HG03558 (cell line): ENCODE measurements around the gene QARS1.

Experiments
- ATAC-seq: cut with Tn5 transposase; IDR thresholded peaks from one replicate; pipeline ENCODE4 v1.9.1; 2021; ENCODE audit warnings: moderate number of reproducible peaks; ENCODE audit not compliant: unreplicated experiment; ENCODE audit errors: extremely low read depth

QARS1 gene

DNA sequence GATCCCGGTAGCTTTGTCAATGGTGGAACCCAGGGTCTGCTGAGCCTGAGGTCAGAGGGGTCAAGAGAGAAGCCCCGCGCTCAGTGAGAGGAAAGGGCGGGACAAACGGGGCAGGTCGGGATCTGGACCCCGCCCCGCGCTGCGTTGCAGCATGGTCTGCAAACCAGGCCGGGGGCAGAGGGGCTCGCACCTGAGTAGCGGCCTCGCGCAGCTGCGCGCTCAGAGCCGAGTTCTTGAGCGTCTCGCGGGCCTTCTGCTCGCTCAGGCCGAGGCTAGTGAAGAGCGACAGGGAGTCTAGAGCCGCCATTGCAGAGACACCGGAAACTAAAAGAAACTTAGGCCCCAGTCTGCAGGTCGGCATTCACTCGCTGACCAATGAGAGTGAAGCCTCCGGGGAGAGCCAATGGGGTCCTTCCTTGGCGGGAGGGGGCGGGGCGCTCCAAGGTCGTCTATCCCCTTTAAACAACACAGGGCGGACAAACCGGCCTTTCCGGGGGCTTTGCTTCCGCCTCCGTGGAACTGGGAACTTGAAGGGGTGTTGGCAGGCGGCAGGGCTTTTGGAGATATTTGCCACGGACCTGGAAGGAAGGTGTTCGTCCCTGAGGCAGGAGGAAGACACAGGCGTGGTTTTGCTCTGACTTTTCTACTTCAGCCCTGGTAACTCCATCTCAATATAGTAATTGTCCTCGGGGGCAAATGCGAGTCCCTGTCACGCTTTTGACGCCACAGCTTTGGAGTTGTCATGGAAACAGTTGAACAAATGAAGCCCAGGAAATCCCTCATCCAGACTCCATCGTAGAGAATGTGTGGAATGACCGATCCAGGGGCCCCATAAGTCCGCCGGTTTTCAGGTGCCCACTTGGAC, at the start of gene QARS1:
QARS1 (minus strand) TSS at position 331 of the 865 bp plus-strand sequence; CDS start at position 307, 24 bp downstream.
- ATAC-seq, result no peak

DNA sequence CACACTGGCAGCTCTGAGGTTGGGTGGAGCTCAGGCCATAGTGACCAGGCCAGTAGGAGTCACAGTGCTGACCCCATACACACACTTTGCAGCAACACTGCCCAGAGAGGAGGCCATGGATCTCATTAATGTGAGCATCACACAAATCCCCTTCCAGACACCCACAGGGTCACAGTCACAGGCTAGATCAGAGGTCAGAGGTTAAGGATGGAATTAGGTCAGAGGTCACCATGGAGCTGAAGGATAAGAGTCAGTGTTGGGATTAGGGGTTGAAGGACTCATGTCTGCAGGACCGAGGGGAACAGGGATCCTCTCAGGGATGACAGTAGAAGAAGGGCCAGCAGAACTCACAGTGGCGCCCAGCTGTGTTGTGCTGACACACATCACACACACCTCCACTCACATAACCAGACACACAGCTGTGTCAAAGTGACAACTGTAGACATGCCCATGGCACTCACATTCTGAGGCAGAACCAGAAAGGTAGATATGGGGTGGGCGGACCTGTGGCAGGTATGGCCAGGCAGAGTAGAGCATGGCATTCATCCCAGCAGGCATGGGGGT, 48.9 kb upstream of the QARS1 start:
- ATAC-seq, result no peak

DNA sequence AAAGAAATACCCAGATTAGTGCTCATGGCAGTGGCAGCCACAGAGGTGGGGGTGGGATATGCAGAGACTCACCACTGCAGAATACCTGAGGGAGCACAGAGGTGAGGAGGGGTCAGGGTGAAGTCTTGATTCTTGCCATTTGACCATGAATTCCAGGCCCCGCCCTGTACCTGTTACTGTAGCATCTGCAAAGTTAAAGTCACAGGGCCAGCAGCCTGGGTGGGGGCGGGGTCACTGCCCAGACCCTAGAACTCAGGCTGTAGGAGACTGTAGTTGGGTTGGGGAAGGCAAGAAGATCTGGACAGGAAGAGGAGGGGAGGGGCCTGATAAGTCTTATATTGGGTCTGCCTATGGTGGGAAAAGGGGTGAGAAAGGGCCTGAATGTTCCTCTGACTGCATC, 47.1 kb upstream of the QARS1 start:
- ATAC-seq, result no peak

DNA sequence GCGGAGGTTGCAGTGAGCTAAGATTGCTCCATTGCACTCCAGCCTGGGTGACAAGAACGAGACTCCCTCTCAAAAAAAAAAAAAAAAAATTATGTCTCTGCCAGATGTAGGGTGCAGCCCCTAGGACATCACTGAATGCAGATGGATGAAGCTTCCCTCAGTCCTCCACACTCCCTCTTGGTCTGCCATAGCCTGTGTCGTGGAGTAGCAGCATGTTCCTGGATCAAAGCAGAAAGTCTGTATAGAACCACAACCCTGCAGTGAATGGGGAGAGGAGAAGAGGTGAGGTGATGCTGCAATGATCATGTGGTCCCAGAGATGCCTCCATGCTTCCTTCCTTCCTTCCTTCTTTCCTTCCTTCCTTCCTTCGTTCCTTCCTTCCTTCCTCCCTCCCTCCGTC, 43.6 kb upstream of the QARS1 start:
- no peak for ATAC-seq

DNA sequence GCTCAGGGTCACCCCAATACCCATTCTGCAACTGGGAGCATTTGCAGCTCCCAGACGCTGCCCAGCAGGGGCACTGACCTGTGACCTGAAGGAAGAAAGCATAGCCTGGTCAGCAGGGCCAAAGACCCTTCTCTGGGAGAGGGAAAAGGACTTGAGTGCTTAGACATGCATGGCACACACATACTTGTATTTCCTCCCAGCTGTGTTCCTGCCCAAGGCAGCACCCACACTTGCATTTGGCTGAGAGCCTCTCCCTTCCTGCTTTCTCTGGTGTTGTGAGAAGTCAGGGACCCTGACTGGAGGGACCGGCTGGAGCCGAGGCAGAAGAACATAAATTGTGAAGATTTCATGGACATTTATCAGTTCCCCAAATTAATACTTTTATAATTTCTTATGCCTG, 35.5 kb upstream of the QARS1 start:
- no peak for ATAC-seq

DNA sequence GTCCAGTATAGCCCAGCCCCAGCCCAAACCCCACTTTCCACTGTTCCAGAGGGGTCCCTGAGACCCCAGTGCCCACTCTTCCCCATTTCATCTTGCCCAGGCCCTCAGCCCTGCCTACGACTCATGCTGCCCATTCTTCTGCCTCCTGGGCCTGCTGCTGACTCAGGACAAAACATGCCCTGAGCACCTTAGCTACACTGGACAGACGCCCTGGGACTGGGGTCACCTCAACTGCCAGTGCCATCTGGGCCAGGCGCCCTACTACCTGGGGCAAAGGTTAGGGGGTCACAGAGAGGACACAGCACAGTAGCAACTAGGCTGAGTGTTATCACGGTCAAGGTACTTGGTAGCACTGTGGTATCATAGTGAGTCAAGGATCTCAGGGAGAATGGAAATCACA, 30.9 kb upstream of the QARS1 start:
- ATAC-seq, result no peak

DNA sequence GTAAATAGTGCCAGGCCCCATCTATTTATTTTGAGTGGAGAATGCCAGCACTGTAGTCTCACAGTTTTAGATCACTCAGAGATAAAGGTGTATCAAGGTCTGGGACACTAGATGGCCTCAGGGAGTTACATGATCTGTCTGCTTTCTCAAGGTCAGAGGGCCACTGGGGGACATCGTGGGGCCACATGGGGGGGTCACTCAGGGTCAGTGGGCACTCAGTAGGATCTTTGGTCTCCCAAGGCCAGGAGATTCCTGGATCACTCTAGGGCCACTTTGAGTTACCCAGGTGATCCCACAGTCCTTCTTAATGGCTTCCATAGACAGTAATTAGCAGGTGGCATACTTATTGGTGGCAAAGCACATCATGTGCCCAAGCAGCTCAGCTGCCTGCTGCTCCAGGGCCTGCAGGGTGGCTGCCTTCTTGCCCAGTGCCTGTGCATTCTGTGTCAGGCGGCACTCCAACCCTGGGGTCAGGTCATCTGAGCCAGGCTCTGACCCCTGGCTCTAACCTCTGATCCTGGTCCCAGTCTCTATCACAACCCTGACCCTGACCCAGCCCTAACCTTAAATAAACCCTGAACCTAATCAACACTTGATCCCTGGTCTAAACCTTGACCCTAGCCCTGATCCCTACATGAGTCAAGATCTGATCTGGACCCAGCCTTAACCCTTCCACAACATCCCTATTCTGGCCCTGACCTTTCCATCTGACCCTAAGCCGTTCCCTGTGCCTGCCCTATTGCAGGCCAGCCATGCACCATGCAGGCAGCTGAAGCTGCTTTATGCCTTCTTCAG, 30.1 kb upstream of the QARS1 start:
- ATAC-seq, result no peak

DNA sequence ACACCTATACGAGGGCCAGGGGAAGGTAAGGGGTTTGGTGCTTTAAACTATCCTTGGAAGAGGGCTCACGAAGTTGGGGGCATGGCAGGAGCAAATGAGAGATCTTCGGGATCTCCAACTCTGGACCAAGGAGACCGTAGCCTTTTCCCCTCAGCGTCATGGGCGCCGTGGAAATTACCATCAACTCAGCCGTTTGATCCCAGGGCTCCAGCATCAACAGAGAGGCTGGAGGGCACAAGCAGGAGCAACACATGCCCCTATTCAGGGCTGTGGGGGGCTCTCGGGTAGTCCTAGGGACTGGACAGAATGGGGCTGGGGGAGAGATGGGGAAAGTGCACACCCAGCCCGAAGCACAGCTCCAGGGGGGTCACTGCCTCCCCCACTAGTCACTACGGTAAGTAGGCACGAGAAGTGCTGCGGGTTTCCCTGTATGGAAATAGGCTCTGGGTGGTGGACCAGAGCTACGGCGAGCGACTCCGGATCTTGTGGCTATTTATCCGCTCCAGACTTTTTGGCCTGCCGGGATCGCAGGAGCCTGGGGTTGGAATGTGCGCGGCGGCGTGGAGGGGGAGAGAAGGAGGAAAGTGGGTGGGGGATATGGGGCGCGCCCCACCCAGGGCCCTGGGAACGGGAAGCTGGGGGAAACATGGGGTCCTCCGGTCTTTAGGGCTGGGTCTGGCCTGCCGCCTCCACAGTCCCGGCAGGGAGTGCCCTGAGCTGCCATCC, 28.8 kb upstream of the QARS1 start:
- ATAC-seq, result no peak

DNA sequence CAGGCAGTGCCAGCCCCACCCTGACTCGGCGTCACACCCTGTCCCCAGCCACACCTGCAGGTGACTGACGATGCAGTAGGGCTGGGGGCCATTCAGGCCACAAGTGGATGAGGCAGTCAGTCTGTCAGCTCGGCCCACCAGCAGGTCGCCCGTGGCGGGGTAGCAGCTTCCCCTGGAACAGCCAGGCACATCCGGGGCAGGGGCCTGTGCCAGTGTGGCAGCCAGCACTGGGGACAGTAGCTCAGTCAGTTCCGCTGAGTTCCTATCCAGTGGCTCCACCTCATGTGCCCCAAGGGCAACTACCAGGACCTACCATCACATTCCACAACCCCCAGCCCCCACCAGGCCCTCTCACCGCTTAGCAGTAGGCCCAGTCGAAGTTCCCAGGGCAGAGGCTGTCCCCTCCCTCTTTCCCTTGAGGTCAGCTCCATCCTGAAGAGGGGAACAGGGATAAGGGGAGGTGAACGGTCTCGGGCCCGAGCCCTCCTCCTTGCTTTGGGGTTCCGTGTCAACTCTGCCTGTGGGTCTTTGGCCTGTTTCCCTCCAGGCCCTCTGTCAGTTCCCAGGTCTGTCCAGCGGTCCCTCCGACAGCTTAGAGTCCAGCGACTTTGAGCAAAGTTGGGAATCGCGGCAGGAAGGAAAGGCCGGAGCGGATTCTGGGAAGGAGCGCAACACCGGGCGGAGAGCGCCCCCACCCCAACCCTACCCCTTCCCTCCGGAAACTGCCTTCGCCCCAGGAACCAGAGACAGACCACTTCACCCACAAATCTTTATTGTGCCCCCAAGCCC, 28.1 kb upstream of the QARS1 start, which contains the start of gene LAMB2:
LAMB2 (minus strand) TSS at position 614 of the 789 bp plus-strand sequence; CDS start at position 431, 183 bp downstream.
- no peak for ATAC-seq

DNA sequence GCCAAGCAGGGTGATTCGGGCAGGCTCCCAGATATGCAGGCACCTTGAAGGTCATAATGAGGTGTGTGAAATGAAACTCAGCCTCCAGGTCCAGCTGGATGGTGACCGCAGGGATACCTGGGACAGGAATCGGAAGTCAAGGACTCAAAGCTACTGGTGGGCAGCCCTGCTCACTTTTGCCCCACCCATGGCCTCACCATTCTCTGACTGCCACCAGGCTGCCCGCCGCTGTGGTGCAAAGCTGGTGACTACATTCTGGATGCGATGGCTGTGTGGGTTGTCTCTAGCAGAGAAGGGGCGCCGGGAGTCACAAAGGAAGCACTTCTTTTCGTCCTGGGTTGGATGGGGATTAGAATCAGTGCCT, 27.5 kb upstream of the QARS1 start:
- ATAC-seq, result no peak

DNA sequence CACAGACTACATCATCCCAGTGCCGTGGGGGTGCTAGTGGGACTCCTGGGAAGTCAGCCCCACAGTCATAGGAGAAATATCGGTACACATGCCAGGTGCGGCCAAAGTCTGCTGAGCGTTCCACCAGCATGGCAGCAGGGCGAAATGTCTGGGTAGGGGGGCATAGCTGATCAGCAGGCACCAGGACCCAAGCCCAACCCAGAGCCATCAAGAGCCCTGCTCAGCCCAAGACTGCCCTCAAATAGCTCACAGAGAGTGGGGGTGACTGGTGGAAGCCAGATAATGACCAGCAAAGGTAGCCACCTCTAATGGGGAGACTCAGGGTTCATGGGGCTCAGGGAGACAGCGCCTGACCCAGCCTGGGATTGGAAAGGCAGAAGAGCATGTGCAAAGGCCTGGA, 27.0 kb upstream of the QARS1 start:
- no peak for ATAC-seq

DNA sequence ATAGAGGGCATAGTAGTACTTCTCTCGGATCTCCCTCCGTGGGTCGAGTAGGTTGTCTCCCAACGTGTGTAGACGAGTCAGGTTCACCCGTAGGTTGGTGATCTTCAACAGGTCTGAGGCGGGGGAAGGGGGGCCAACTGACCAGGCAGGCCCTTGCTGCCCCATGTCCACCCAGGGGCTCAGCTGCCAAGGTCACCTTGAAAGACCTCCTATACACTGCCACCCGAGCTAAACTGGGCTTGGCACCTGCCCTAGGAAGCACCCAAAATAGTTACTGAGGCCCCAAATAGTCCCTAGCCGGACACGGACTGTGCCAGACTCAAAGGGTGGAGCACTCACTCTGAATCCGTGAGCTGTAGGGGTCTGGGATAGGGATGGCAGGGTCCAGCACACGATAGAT, 26.5 kb upstream of the QARS1 start:
- no peak for ATAC-seq

DNA sequence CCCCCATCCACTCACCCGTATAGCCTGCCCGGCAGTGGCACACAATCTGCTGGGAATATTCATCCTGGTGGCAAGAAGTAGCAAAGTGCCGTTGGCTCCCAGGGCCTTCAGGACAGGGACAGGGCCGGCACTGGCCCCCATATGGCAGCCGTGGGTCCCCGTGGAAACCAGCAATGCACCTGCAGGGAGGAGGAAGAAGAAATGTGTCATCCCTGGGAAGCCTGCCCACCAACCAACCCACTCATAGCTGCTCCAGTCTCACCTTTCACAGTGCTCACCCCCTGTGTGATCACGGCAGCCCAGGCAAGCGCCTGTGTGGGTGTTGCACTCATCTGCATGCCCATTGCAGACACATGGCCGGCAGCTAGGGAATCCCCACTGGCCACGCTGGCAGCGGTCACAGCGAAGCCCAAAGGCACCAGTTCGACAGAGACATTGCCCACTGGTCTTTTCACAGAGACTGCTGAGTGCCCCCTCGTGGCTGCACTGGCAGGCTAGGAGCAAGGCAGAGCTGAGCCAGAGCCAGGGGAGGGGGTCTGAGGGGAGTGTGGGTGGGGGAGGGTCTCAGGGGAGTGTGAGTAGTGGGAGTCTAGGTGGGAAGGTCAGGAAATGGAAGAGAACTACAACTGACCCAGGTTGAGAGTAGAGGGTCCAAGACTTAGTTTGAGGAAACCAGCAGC, 20.6 kb upstream of the QARS1 start:
- no peak for ATAC-seq

DNA sequence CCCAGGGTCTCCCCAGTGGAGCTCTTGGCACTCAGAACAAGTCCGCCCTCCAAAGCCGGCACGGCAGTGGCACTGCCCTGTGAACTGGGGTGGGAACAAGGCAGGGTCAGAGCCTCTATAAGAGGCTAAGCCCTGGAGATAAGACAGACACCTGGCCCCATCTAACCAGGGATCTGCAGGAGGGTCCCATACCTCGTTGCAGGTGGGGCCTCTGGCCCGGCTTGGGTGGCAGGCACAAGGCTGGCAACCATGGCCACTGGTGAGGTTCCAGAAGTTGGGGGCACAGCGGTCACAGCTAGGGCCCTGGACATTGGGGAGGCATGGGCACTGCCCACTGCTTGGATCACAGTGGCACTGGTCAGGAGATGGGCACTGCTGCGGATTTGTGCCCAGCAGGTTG, 19.6 kb upstream of the QARS1 start:
- no peak for ATAC-seq

DNA sequence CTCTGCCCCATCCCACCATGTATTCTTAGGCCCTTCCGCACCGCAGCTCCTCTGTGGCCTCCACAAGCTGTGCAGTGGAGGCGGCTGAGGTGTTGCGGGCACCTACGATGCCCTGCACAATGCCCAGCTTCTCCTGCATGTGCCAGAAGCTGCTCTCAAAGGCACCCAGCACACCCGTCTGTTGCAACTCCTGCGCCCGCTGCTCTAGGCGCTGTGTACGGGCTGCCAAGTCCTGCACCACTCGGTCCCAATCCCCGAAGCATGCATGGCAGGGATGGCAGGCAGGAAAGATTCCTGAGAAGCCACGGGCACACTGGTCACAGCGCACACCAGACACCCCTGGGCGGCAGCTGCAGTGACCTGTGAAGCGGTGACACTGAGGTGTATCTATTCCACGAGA, 19.1 kb upstream of the QARS1 start:
- no peak for ATAC-seq

DNA sequence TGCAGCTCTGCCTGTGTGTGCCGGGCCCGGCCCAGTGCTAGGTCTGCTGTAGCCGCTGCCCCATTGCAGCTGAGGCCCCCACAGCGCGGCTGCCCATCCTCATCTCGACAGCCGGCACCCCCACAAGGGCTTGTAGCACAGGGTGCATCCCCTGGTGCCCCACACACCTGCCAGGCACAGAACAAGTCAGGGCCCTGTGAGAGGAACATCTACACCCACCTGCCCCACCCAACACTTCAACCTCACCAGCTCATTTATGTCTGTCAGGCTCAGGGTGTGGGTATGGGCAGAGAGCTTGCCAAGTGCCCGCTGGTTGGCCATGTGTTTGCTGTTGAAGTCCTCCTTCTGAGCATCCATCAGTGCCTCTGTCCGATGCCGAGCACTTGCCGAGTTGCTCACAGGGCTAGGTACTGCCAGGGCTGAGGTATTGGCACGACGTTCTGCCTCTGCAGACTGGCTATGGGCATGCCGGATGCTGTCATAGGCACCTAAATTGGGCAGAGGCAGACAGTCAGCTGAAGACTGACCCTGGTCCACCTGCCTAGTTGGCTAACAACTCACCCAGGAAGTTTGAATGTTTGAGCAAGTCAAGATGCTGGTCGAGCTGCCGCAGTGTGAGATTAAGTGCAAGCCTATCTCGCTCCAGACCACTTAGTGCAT, 18.5 kb upstream of the QARS1 start:
- ATAC-seq, result no peak

DNA sequence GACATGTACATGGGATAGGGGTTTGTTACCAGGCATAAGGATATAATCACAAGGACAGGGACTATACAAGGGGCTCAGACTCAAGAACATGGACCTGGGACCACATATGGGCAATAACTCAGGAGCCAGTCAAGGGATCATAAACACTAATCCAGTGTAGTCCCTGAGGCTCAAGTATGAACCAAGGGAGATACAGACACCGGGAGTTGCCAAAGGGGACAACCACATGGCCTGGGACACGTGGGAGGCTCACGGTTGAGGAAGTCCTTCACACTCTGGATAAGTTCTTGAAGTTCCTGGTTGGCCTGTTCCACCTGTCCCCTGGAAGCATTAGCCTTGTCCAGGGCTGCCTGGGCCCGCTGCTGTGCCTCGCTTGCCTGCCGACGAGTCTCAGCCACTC, 17.9 kb upstream of the QARS1 start:
- no peak for ATAC-seq

DNA sequence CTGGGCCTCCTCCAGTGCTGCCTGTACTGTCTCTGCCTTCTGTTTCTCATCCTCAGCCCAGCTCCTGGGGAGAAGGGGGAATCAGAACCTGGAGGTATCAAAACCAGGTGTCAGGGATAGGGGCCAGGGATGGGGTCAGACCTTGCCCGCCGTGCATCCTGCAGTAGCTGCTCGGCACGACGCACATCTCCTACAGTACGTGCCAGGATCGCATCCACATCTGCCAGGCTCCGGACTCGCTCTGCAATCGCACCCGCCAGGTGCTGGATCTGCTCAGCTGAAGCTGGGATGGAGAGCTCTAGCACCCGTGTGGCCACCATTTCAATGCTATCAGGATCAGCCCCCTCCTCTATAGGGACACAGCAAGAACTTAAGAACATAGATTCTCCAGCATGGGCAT, 17.5 kb upstream of the QARS1 start:
- no peak for ATAC-seq
